Mesothelial cell of epicardium (in vitro differentiated cells): Measurements from ENCODE around the gene TLR10. TPM values are rescaled to one million over a fixed set of nuclear protein-coding genes. Genes with fewer than 3 reads are reported as not detected.

Source experiments
- DNase-seq, 2 experiments: peaks; one replicate each; pipeline ENCODE4 v3.0.0; 2021; ENCODE audit warnings: low spot score in 2 of 2; ENCODE audit not compliant: unreplicated experiment in 2 of 2
- H3K27ac Mint-ChIP-seq: 2 replicates; pipeline ENCODE4 v1.8.0; 2021; ENCODE audit warnings: mixed read lengths
- H3K27me3 Mint-ChIP-seq: 2 replicates; pipeline ENCODE4 v1.8.0; 2021; ENCODE audit warnings: low read depth, mixed read lengths
- H3K36me3 Mint-ChIP-seq: 2 replicates; pipeline ENCODE4 v1.8.0; 2021; ENCODE audit warnings: mixed read lengths
- H3K4me1 Mint-ChIP-seq: 2 replicates; pipeline ENCODE4 v1.8.0; 2021; ENCODE audit warnings: mixed read lengths
- H3K4me3 Mint-ChIP-seq: 2 replicates; pipeline ENCODE4 v1.8.0; 2021; ENCODE audit warnings: mild to moderate bottlenecking, moderate library complexity, mixed read lengths
- H3K9me3 Mint-ChIP-seq: 2 replicates; pipeline ENCODE4 v1.8.0; 2021; ENCODE audit warnings: mixed read lengths
- CTCF ChIP-seq: fragments of 200-600 bp; sonication (generic); IDR thresholded peaks from one replicate; pipeline ENCODE4 v1.5.0; 2021; ENCODE audit warnings: antibody characterized with exemption; ENCODE audit not compliant: unreplicated experiment
- total RNA-seq: library from RNA; stranded (reverse); gene quantifications from 3 replicates; pipeline ENCODE4 v1.2.1, GENCODE V29; 2021

TLR10 gene
- total RNA-seq, 1 donor from 2014 or later, result not detected

- no peaks in the 10 kb centered on the region for H3K27me3 Mint-ChIP-seq
- H3K4me3 Mint-ChIP-seq, result no peak overlapping the region
- peaks cover 16% of the 10 kb centered on the region for H3K9me3 Mint-ChIP-seq
- H3K27ac Mint-ChIP-seq, result no peak overlapping the region
- peaks cover 2% of the 10 kb centered on the region for H3K36me3 Mint-ChIP-seq
- TF ChIP-seq CTCF, result no peak
- H3K4me1 Mint-ChIP-seq, result peaks cover 15% of the 10 kb centered on the region
- DNase-seq, result no peak
Measured at GRCh38 chr4:38822748-38823303, 40.0 kb upstream of the TLR10 start.

- TF ChIP-seq CTCF, result no peak
- Mint-ChIP-seq H3K4me1 (peaks cover 15% of the 10 kb centered on the region), H3K27me3 (no peaks in the 10 kb centered on the region), H3K9me3 (peaks cover 16% of the 10 kb centered on the region), H3K36me3 (peaks cover 2% of the 10 kb centered on the region), H3K27ac (no peak overlapping the region), H3K4me3 (no peak overlapping the region)
- no peak for DNase-seq
Measured at GRCh38 chr4:38821739-38822138, 38.9 kb upstream of the TLR10 start.

GRCh38 chr4:38820329-38821061 lies 37.7 kb upstream of the TLR10 start:
- no peak for TF ChIP-seq CTCF
- Mint-ChIP-seq H3K4me3 (no peak overlapping the region), H3K9me3 (peaks cover 21% of the 10 kb centered on the region), H3K27me3 (no peaks in the 10 kb centered on the region), H3K4me1 (peaks cover 22% of the 10 kb centered on the region), H3K36me3 (peaks cover 2% of the 10 kb centered on the region), H3K27ac (no peak overlapping the region)
- DNase-seq, result no peak

- no peaks in the 10 kb centered on the region for H3K27me3 Mint-ChIP-seq
- H3K27ac Mint-ChIP-seq, result peak overlapping the region; percentile 4
- H3K36me3 Mint-ChIP-seq, result peaks cover 2% of the 10 kb centered on the region
- no peak overlapping the region for H3K4me3 Mint-ChIP-seq
- peaks cover 24% of the 10 kb centered on the region for H3K9me3 Mint-ChIP-seq
- TF ChIP-seq CTCF, result no peak
- peaks cover 22% of the 10 kb centered on the region for H3K4me1 Mint-ChIP-seq
- DNase-seq, result no peak
Measured at GRCh38 chr4:38819569-38819968, 36.8 kb upstream of the TLR10 start.

- no peak overlapping the region for H3K27ac Mint-ChIP-seq
- H3K9me3 Mint-ChIP-seq, result peaks cover 25% of the 10 kb centered on the region
- no peak overlapping the region for H3K4me3 Mint-ChIP-seq
- no peak for DNase-seq
- no peak for TF ChIP-seq CTCF
- H3K36me3 Mint-ChIP-seq, result no peaks in the 10 kb centered on the region
- H3K4me1 Mint-ChIP-seq, result peaks cover 22% of the 10 kb centered on the region
- H3K27me3 Mint-ChIP-seq, result no peaks in the 10 kb centered on the region
Measured at GRCh38 chr4:38818441-38818976, 35.7 kb upstream of the TLR10 start.
